HG02973 (cell line): ENCODE measurements around the gene PDCD1LG2.

ENCODE experiments used
- ATAC-seq: cut with Tn5 transposase; IDR thresholded peaks from one replicate; pipeline ENCODE4 v1.9.1; 2021; ENCODE audit warnings: moderate library complexity; ENCODE audit not compliant: unreplicated experiment

PDCD1LG2 gene

GRCh38 chr9:5608298-5609225, 98.2 kb downstream of the PDCD1LG2 start:
- no peak for ATAC-seq

GRCh38 chr9:5609226-5609596, 98.9 kb downstream of the PDCD1LG2 start:
- ATAC-seq = no peak

DNA sequence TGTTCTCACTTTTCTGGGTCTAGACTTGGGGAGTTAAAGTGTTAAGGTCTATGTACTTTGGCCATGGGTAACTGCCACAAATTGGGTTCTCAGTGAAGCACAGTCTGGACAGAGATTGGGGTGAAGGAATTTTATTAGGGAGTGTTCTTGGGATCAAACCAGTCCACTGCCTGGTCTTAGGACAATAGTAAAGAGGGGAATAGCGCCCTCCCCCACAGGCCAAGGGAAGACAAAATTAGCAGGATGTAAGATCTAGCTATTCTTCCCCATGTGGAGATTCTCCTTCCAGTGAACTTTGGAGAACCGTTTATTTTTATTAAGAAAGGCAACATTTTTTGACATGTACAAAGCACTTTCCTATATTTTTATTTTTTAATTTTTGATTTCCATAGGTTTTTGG, 100.2 kb downstream of the PDCD1LG2 start:
- ATAC-seq = no peak

DNA sequence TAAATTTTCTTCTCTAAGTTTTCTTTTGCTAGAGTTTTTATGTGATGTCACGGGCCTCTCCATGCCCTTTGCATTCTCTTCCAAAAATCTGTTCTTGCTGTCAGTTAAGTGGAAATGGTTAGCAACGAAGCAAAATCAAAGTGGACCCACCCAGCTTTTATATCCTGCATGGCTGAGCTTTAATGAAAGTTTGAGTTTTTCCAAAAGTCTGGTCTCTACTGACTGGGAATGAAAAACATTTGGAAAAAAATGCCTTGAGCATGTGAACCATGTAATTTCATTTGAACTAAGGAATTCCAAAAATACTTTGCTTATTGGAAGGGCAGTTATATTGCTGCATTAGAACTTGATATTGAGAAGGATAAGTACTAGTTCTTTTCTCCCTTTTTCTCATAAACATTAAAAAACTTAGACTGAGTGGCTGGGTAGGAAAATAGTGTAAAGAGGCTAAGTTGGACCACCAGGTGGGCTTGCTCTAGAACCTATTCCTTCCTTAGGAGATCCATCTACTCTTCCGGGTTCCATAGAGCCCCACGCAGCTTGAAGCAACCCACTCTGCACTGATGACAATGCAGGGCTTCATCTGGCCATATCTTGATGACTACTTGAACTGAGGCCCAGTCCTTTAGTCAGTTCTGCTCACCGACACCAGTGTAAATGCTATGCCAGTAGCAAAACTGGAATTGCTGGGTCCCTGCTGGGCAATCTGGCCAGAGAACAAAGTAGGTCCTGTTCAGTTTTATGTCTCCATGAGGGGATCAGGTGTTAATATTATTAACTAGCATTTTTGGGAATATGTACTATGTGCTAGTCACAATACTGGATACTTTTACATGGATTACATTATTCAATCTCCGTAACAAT, 101.2 kb downstream of the PDCD1LG2 start:
- ATAC-seq = no peak

DNA sequence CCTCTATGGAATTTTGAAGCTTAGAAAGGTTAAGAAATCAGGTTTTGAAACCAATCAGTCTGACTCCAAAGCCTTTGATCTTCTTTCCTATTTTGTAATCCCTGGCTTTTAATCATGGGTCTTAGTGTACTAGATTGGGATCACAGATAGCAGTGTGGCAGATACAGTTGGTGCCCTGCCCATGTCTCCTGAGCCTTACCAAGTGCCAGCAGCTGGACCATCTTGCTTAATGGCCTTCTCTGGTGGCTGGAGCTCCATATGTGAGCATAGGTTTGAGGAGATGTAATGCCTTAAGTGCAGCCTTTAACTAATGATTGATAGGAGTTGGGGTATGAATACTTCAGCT, 101.8 kb downstream of the PDCD1LG2 start:
- ATAC-seq = no peak

DNA sequence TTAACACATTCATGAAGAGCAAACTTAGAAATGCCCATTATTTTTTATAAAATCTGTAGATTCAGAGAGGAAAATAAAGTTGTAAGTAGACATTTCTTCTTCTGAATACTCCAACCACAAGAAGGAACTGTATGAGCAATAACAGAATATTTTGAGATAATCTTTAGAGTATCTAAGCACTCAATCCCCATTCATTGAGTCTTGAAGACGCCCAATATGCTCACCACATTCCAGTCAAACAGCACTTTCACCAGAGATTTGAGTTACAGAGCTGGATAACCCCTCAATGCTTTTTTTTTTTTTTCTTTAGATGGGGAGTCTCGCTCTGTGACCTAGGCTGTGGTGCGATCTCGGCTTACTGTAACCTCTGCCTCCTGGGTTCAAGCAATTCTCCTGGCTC, 103.9 kb downstream of the PDCD1LG2 start:
- ATAC-seq = no peak

DNA sequence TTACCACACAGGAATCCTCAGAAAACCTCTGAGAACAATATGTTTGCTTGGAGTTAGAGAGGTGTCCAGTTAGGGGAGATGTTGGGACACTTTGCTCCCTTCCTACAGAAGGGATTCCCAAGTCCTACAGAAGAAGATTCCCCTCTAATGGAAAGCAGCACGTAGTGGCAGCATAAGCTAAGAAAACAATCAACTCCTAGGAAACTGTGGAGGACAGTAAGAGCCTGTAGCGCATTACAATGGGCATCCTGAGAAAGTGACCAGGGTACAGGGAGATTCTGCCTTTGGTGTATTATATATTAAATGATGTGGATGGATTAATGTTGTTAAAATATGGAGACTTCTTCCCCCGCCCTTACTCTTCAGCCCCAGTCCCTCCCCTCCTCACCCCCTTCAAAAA, 104.7 kb downstream of the PDCD1LG2 start:
- no peak for ATAC-seq

GRCh38 chr9:5617749-5618148, 107.4 kb downstream of the PDCD1LG2 start:
- ATAC-seq = peak; percentile 93

GRCh38 chr9:5620494-5620893, 110.2 kb downstream of the PDCD1LG2 start:
- no peak for ATAC-seq
